Measurements from ENCODE around the gene ADH1C.
"Not testable (repeated sequence)": the region's sequence is repeated elsewhere in the genome, so short reads cannot be mapped to it uniquely, and the experiment has no call there.

ADH1C gene

GRCh38 chr4:99323756-99324155 is 28.8 kb downstream of the ADH1C start:
- Histone ChIP-seq H3K4me3 (ENCODE audit: low read depth, low read length) (no peak overlapping the region), H3K27me3 (replicated peaks) (no peaks in the 10 kb centered on the region), H3K36me3 (replicated peaks) (no peaks in the 10 kb centered on the region), H3K27ac (no peak overlapping the region)
- TF ChIP-seq CTCF (IDR thresholded peaks at IDR 0.05; ENCODE audit: low read depth, low read length, missing control alignments) = no peak
- no peak for DNase-seq
- in situ Hi-C loops (cut with HindIII; ENCODE audit: low pct_ligation_motif_present, low sequenced_read_pairs) = no loop called here

- no peak for TF ChIP-seq CTCF (IDR thresholded peaks at IDR 0.05; ENCODE audit: low read depth, low read length, missing control alignments)
Observed at GRCh38 chr4:99321241-99322191, 31.0 kb downstream of the ADH1C start, which contains the start of gene ADH1B. Gene ADH1B (minus strand): TSS chr4:99321401. CDS start chr4:99321331, 70 bp downstream.

GRCh38 chr4:99317811-99318210 is 34.7 kb downstream of the ADH1C start:
- DNase-seq; in situ Hi-C loops (cut with HindIII; ENCODE audit: low pct_ligation_motif_present, low sequenced_read_pairs); H3K4me3 ChIP-seq (ENCODE audit: low read depth, low read length); H3K36me3 ChIP-seq (replicated peaks); H3K27me3 ChIP-seq (replicated peaks); H3K27ac ChIP-seq: not testable (repeated sequence)

More at GRCh38 chr4:99321241-99322191, 31.0 kb downstream of the ADH1C start, which contains the start of gene ADH1B:
- DNase-seq = no peak
- H3K27me3 ChIP-seq (replicated peaks) = no peaks in the 10 kb centered on the region
- in situ Hi-C loops (cut with HindIII; ENCODE audit: low pct_ligation_motif_present, low sequenced_read_pairs) = no loop called here
- no peaks in the 10 kb centered on the region for H3K36me3 ChIP-seq (replicated peaks)
- no peak within 1 kb of the TSS for H3K27ac ChIP-seq
- no peak within 1 kb of the TSS for H3K4me3 ChIP-seq (ENCODE audit: low read depth, low read length)

- in situ Hi-C loops (cut with HindIII; ENCODE audit: low pct_ligation_motif_present, low sequenced_read_pairs) = no loop called here
- Histone ChIP-seq H3K4me3 (ENCODE audit: low read depth, low read length) (no peak overlapping the region), H3K27ac (no peak overlapping the region), H3K27me3 (replicated peaks) (no peaks in the 10 kb centered on the region), H3K36me3 (replicated peaks) (no peaks in the 10 kb centered on the region)
- TF ChIP-seq CTCF (IDR thresholded peaks at IDR 0.05; ENCODE audit: low read depth, low read length, missing control alignments) = no peak
- DNase-seq = no peak
Observed at GRCh38 chr4:99317354-99317753, 35.2 kb downstream of the ADH1C start.

GRCh38 chr4:99315839-99316238 is 36.7 kb downstream of the ADH1C start:
- Histone ChIP-seq H3K27ac (no peak overlapping the region), H3K36me3 (replicated peaks) (no peaks in the 10 kb centered on the region), H3K4me3 (ENCODE audit: low read depth, low read length) (no peak overlapping the region), H3K27me3 (replicated peaks) (no peaks in the 10 kb centered on the region)
- no peak for DNase-seq
- TF ChIP-seq CTCF (IDR thresholded peaks at IDR 0.05; ENCODE audit: low read depth, low read length, missing control alignments) = no peak
- in situ Hi-C loops (cut with HindIII; ENCODE audit: low pct_ligation_motif_present, low sequenced_read_pairs) = no loop called here

GRCh38 chr4:99314211-99314610 is 38.3 kb downstream of the ADH1C start:
- DNase-seq = no peak
- H3K36me3 ChIP-seq (replicated peaks) = no peaks in the 10 kb centered on the region
- H3K27me3 ChIP-seq (replicated peaks) = no peaks in the 10 kb centered on the region
- no peak for TF ChIP-seq CTCF (IDR thresholded peaks at IDR 0.05; ENCODE audit: low read depth, low read length, missing control alignments)
- in situ Hi-C loops (cut with HindIII; ENCODE audit: low pct_ligation_motif_present, low sequenced_read_pairs) = no loop called here
- H3K4me3 ChIP-seq (ENCODE audit: low read depth, low read length) = no peak overlapping the region
- H3K27ac ChIP-seq = no peak overlapping the region
